CD4-positive, CD25-positive, alpha-beta regulatory T cell (primary cell): ENCODE measurements around the gene FOXP1. TPM values are rescaled to one million over a fixed set of nuclear protein-coding genes. Genes with fewer than 3 reads are reported as not detected.

Source experiments
- ATAC-seq, 2 donors: fragments of 150-1000 bp; cut with Tn5 transposase; one replicate each; pipeline ENCODE4 v1.10.0; 2021; ENCODE audit warnings: low read depth in 2 of 2, moderate number of reproducible peaks in 2 of 2, moderate library complexity in 1 of 2
- DNase-seq, 3 donors: peaks; one replicate each; pipeline versions ENCODE4 v3.0.0 to v3.0.0-alpha.2; 2012 to 2022; ENCODE audit warnings: mixed read lengths in 1 of 3
- H3K27ac ChIP-seq: one replicate; pipeline ENCODE4 v1.7.0; 2013; ENCODE audit warnings: mild to moderate bottlenecking, low read length; ENCODE audit not compliant: insufficient read depth, poor library complexity, severe bottlenecking
- H3K27me3 ChIP-seq: one replicate; pipeline ENCODE4 v1.7.0; 2013; ENCODE audit warnings: low read length; ENCODE audit not compliant: control insufficient read depth, insufficient read depth
- H3K36me3 ChIP-seq: one replicate; pipeline ENCODE4 v1.7.0; 2013; ENCODE audit warnings: mild to moderate bottlenecking, low read length, moderate library complexity; ENCODE audit not compliant: control insufficient read depth, insufficient read depth
- H3K4me1 ChIP-seq: 2 replicates; pipeline ENCODE4 v1.7.0; 2013; ENCODE audit warnings: mild to moderate bottlenecking, low read length; ENCODE audit not compliant: insufficient read depth, control insufficient read depth, poor library complexity, severe bottlenecking
- H3K4me3 ChIP-seq: one replicate; pipeline ENCODE4 v1.7.0; 2013; ENCODE audit warnings: low read depth, mild to moderate bottlenecking, low read length, moderate library complexity
- H3K9me3 ChIP-seq, 2 experiments: 1 replicate in 1 of 2; 2 replicates in 1 of 2; pipeline ENCODE4 v1.7.0; 2013; ENCODE audit warnings: low read length in 2 of 2, mild to moderate bottlenecking in 1 of 2, moderate library complexity in 1 of 2; ENCODE audit not compliant: control insufficient read depth in 2 of 2
- H3K27ac Mint-ChIP-seq, 3 donors: one replicate each; pipeline ENCODE4 v1.8.0; 2020 to 2022; ENCODE audit warnings: mild to moderate bottlenecking in 3 of 3, mixed read lengths in 3 of 3, moderate library complexity in 2 of 3
- H3K27me3 Mint-ChIP-seq: one replicate; pipeline ENCODE4 v1.8.0; 2022; ENCODE audit warnings: mild to moderate bottlenecking, mixed read lengths
- H3K36me3 Mint-ChIP-seq: one replicate; pipeline ENCODE4 v1.8.0; 2020; ENCODE audit warnings: mixed read lengths
- H3K4me1 Mint-ChIP-seq, 4 donors: one replicate each; pipeline ENCODE4 v1.8.0; 2020 to 2022; ENCODE audit warnings: mixed read lengths in 4 of 4, mild to moderate bottlenecking in 1 of 4
- H3K4me3 Mint-ChIP-seq, 4 donors: one replicate each; pipeline ENCODE4 v1.8.0; 2020 to 2022; ENCODE audit warnings: mild to moderate bottlenecking in 4 of 4, mixed read lengths in 4 of 4, moderate library complexity in 3 of 4
- H3K9me3 Mint-ChIP-seq, 7 donors: one replicate each; pipeline ENCODE4 v1.8.0; 2020 to 2022; ENCODE audit warnings: mixed read lengths in 7 of 7, mild to moderate bottlenecking in 3 of 7, moderate library complexity in 2 of 7
- polyA plus RNA-seq, 4 donors: library from polyadenylated mRNA; unstranded; fragments of 300-500 nt; fragmentation: Illumina TruSeq; gene quantifications; one replicate each; pipeline ENCODE4 v1.2.3, GENCODE V29; 2021
- total RNA-seq: library from RNA; stranded (reverse); gene quantifications from one replicate; pipeline ENCODE4 v1.2.3, GENCODE V29; 2022

FOXP1 gene
- total and polyA plus RNA-seq, 5 donors from 2014 or later, result 301 to 599 (median 346) TPM

- no peak for DNase-seq
- Mint-ChIP-seq H3K27me3 (peaks cover 4% of the 10 kb centered on the region), H3K9me3 (no peaks in the 10 kb centered on the region), H3K4me1 (peaks cover 0 to 16% (median 5%) of the 10 kb centered on the region in 4 donors), H3K27ac (no peak overlapping the region), H3K4me3 (no peak overlapping the region), H3K36me3 (peaks cover 8% of the 10 kb centered on the region)
- Histone ChIP-seq H3K4me3 (no peak overlapping the region), H3K36me3 (no peaks in the 10 kb centered on the region), H3K9me3 (no peaks in the 10 kb centered on the region), H3K4me1 (peaks cover under 1% of the 10 kb centered on the region), H3K27ac (no peak overlapping the region), H3K27me3 (no peaks in the 10 kb centered on the region)
- ATAC-seq, result no peak
Measured at GRCh38 chr3:71573181-71573580, 10.3 kb downstream of the FOXP1 start.

GRCh38 chr3:71570546-71570945 is 13.0 kb downstream of the FOXP1 start:
- Histone ChIP-seq H3K9me3 (no peaks in the 10 kb centered on the region), H3K27ac (no peak overlapping the region), H3K36me3 (no peaks in the 10 kb centered on the region), H3K4me3 (no peak overlapping the region), H3K27me3 (no peaks in the 10 kb centered on the region), H3K4me1 (peaks cover 3% of the 10 kb centered on the region)
- peaks cover 4% of the 10 kb centered on the region for H3K27me3 Mint-ChIP-seq
- H3K9me3 Mint-ChIP-seq, result peaks cover 0 to 2% (median 0%) of the 10 kb centered on the region in 7 donors
- no peak overlapping the region for H3K4me3 Mint-ChIP-seq
- ATAC-seq (no peak), DNase-seq (no peak)
- H3K36me3 Mint-ChIP-seq, result peaks cover 19% of the 10 kb centered on the region
- no peak overlapping the region for H3K27ac Mint-ChIP-seq
- H3K4me1 Mint-ChIP-seq, result peaks cover 0 to 14% (median 2%) of the 10 kb centered on the region in 4 donors

- H3K27me3 ChIP-seq, result no peaks in the 10 kb centered on the region
Measured at GRCh38 chr3:71568207-71568606, 15.3 kb downstream of the FOXP1 start.

GRCh38 chr3:71566776-71567175 is 16.8 kb downstream of the FOXP1 start:
- H3K4me3 Mint-ChIP-seq, result no peak overlapping the region
- no peaks in the 10 kb centered on the region for H3K27me3 Mint-ChIP-seq
- H3K4me1 Mint-ChIP-seq, result peaks cover 9 to 30% (median 13%) of the 10 kb centered on the region in 4 donors
- H3K36me3 Mint-ChIP-seq, result peaks cover 24% of the 10 kb centered on the region
- DNase-seq (no peak), ATAC-seq (no peak)
- H3K9me3 ChIP-seq, result no peaks in the 10 kb centered on the region
- H3K27me3 ChIP-seq, result no peaks in the 10 kb centered on the region
- no peaks in the 10 kb centered on the region for H3K36me3 ChIP-seq
- no peak overlapping the region for H3K4me3 ChIP-seq
- no peak overlapping the region for H3K27ac ChIP-seq
- H3K9me3 Mint-ChIP-seq, result peaks cover 0 to 2% (median 0%) of the 10 kb centered on the region in 7 donors
- H3K27ac Mint-ChIP-seq, result peak overlapping the region in 1 of 3 donors; percentile 47
- H3K4me1 ChIP-seq, result peaks cover 3% of the 10 kb centered on the region

More at GRCh38 chr3:71568207-71568606, 15.3 kb downstream of the FOXP1 start:
- Histone ChIP-seq H3K4me3 (no peak overlapping the region), H3K36me3 (no peaks in the 10 kb centered on the region), H3K27ac (no peak overlapping the region), H3K9me3 (no peaks in the 10 kb centered on the region), H3K4me1 (peaks cover 3% of the 10 kb centered on the region)
- peaks cover 4% of the 10 kb centered on the region for H3K27me3 Mint-ChIP-seq
- H3K36me3 Mint-ChIP-seq, result peaks cover 24% of the 10 kb centered on the region
- H3K9me3 Mint-ChIP-seq, result peaks cover 0 to 2% (median 0%) of the 10 kb centered on the region in 7 donors
- DNase-seq, result peak in 1 of 3 donors; percentile 30
- H3K4me3 Mint-ChIP-seq, result no peak overlapping the region
- peak overlapping the region in 1 of 3 donors; percentile 54 for H3K27ac Mint-ChIP-seq
- no peak for ATAC-seq
- peaks cover 1 to 22% (median 11%) of the 10 kb centered on the region in 4 donors for H3K4me1 Mint-ChIP-seq

- no peaks in the 10 kb centered on the region for H3K36me3 ChIP-seq
- peaks cover 23% of the 10 kb centered on the region for H3K36me3 Mint-ChIP-seq
- peaks cover 9 to 28% (median 13%) of the 10 kb centered on the region in 4 donors for H3K4me1 Mint-ChIP-seq
- H3K27me3 Mint-ChIP-seq, result no peaks in the 10 kb centered on the region
- peaks cover 3% of the 10 kb centered on the region for H3K4me1 ChIP-seq
- no peak overlapping the region for H3K27ac ChIP-seq
- H3K27me3 ChIP-seq, result no peaks in the 10 kb centered on the region
- H3K9me3 Mint-ChIP-seq, result peaks cover 0 to 2% (median 0%) of the 10 kb centered on the region in 7 donors
- ATAC-seq (no peak), DNase-seq (no peak)
- no peak overlapping the region for H3K4me3 ChIP-seq
- no peaks in the 10 kb centered on the region for H3K9me3 ChIP-seq
- H3K27ac Mint-ChIP-seq, result no peak overlapping the region
- H3K4me3 Mint-ChIP-seq, result no peak overlapping the region
Measured at GRCh38 chr3:71565976-71566375, 17.6 kb downstream of the FOXP1 start.

GRCh38 chr3:71565316-71565715 is 18.2 kb downstream of the FOXP1 start:
- H3K27me3 Mint-ChIP-seq, result no peaks in the 10 kb centered on the region

GRCh38 chr3:71564361-71564760 is 19.2 kb downstream of the FOXP1 start:
- DNase-seq, result no peak
- H3K36me3 ChIP-seq, result no peaks in the 10 kb centered on the region
- no peaks in the 10 kb centered on the region for H3K9me3 ChIP-seq
- peaks cover 3% of the 10 kb centered on the region for H3K4me1 ChIP-seq
- peaks cover 23% of the 10 kb centered on the region for H3K36me3 Mint-ChIP-seq
- no peaks in the 10 kb centered on the region for H3K27me3 ChIP-seq
- H3K4me1 Mint-ChIP-seq, result peaks cover 9 to 28% (median 16%) of the 10 kb centered on the region in 4 donors
- ATAC-seq, result no peak
- H3K4me3 Mint-ChIP-seq, result no peak overlapping the region
- no peaks in the 10 kb centered on the region for H3K27me3 Mint-ChIP-seq
- H3K9me3 Mint-ChIP-seq, result peaks cover 0 to 2% (median 0%) of the 10 kb centered on the region in 7 donors
- H3K4me3 ChIP-seq, result no peak overlapping the region
- no peak overlapping the region for H3K27ac ChIP-seq
- H3K27ac Mint-ChIP-seq, result no peak overlapping the region

More at GRCh38 chr3:71565316-71565715, 18.2 kb downstream of the FOXP1 start:
- Histone ChIP-seq H3K4me3 (no peak overlapping the region), H3K4me1 (peaks cover 3% of the 10 kb centered on the region), H3K36me3 (no peaks in the 10 kb centered on the region), H3K9me3 (no peaks in the 10 kb centered on the region), H3K27me3 (no peaks in the 10 kb centered on the region), H3K27ac (no peak overlapping the region)
- H3K9me3 Mint-ChIP-seq, result peaks cover 0 to 2% (median 0%) of the 10 kb centered on the region in 7 donors
- H3K36me3 Mint-ChIP-seq, result peaks cover 23% of the 10 kb centered on the region
- no peak for ATAC-seq
- no peak for DNase-seq
- peaks cover 9 to 28% (median 16%) of the 10 kb centered on the region in 4 donors for H3K4me1 Mint-ChIP-seq
- no peak overlapping the region for H3K27ac Mint-ChIP-seq
- no peak overlapping the region for H3K4me3 Mint-ChIP-seq

GRCh38 chr3:71563827-71564226 is 19.7 kb downstream of the FOXP1 start:
- no peak overlapping the region for H3K4me3 ChIP-seq
- ATAC-seq (no peak), DNase-seq (peak in 1 of 3 donors; percentile 32)
- Mint-ChIP-seq H3K4me1 (peaks cover 9 to 25% (median 16%) of the 10 kb centered on the region in 4 donors), H3K27ac (no peak overlapping the region), H3K27me3 (no peaks in the 10 kb centered on the region), H3K4me3 (no peak overlapping the region), H3K9me3 (peaks cover 0 to 2% (median 0%) of the 10 kb centered on the region in 7 donors), H3K36me3 (peaks cover 23% of the 10 kb centered on the region)
- no peaks in the 10 kb centered on the region for H3K27me3 ChIP-seq
- no peak overlapping the region for H3K27ac ChIP-seq
- no peaks in the 10 kb centered on the region for H3K9me3 ChIP-seq
- no peaks in the 10 kb centered on the region for H3K36me3 ChIP-seq
- H3K4me1 ChIP-seq, result peaks cover 3% of the 10 kb centered on the region
